K562 (cell line): ENCODE results near the gene SUGP1.
A peak's percentile ranks its signal among the peaks of the same experiment; 100 is the strongest.

ENCODE experiments used
- CREB3 ChIP-seq: fragments of 450-650 bp; conservative IDR thresholded peaks from 2 replicates; pipeline ENCODE4 v1.6.1; 2016; ENCODE audit warnings: missing genetic modification characterization, low read depth, mild to moderate bottlenecking, missing compliant biosample characterization, moderate library complexity
- CTCF ChIP-seq, 3 experiments: IDR thresholded peaks in 2 of 3; conservative IDR thresholded peaks in 1 of 3; 2 replicates each; pipeline ENCODE4 v1.5.1; 2011 to 2012; ENCODE audit warnings: low read length in 3 of 3, mild to moderate bottlenecking in 3 of 3, control low read depth in 2 of 3, improper control_type of control experiment in 1 of 3, inconsistent platforms in 1 of 3, low read depth in 1 of 3, mixed read lengths in 1 of 3, moderate library complexity in 1 of 3; ENCODE audit not compliant: insufficient read depth in 2 of 3
- EP300 ChIP-seq: IDR thresholded peaks from 2 replicates; pipeline ENCODE4 v1.6.1; 2012; ENCODE audit warnings: low read length, improper control_type of control experiment
- HDAC2 ChIP-seq: fragments of 450-650 bp; IDR thresholded peaks from 2 replicates; pipeline ENCODE4 v1.6.1; 2016; ENCODE audit warnings: mild to moderate bottlenecking
- REST ChIP-seq, 2 experiments: fragments of 450-650 bp; formaldehyde crosslinking in 1 of 2; IDR thresholded peaks; 2 replicates each; pipeline versions ENCODE4 v1.4.0 to v1.6.1; 2014 to 2020; ENCODE audit warnings: mild to moderate bottlenecking in 2 of 2, borderline replicate concordance in 1 of 2, low read depth in 1 of 2

GRCh38 chr19:19366434-19367396, 46.4 kb upstream of the SUGP1 start:
- TF ChIP-seq CTCF (IDR thresholded peaks at IDR 0.05 in 2 of 3, conservative IDR thresholded peaks at IDR 0.05 in 1 of 3; ENCODE audit: insufficient read depth in 2 of 3, low read depth in 1 of 3, low read length in 3 of 3) (peak; percentile 94 to 99 (median 95)), REST (IDR thresholded peaks at IDR 0.05; ENCODE audit: borderline replicate concordance) (peak; percentile 93), REST (CRISPR knock-in tag; IDR thresholded peaks at IDR 0.05; ENCODE audit: low read depth) (no peak), HDAC2 (peak; percentile 78), CREB3 (peak; percentile 63; the same call in 1 of the 2 replicates), EP300 (peak; percentile 51)
